ENCODE results near the gene SNTN. TPM values are rescaled to one million over a fixed set of nuclear protein-coding genes. Genes with fewer than 3 reads are reported as not detected.

SNTN gene
- total and polyA plus RNA-seq, 8 donors, result 0.16 TPM; not detected in 7

DNA sequence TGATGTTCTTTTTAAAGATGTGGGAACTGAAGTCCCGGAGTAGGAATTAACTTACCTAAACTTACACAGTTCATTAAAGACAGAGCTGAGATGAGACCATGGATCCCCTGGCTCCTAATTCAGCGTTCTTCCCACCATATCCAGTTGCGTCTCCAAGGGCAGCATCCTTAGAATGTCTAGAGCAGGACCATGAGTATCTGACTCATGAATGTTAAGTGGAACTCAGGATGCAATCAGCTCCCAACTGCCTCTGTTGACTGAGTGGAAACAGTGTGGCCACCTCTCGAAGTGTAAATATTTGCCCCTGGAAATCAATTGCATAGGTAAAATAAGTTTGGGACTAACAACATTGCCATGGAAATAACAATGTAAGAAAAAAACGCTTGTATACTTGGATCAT lies 2.5 kb downstream of the SNTN start:
- Histone ChIP-seq H3K4me1 (no peaks in the 10 kb centered on the region), H3K27ac (no peak overlapping the region), H3K36me3 (no peaks in the 10 kb centered on the region), H3K4me3 (no peak overlapping the region), H3K9me3 (no peaks in the 10 kb centered on the region), H3K27me3 (no peaks in the 10 kb centered on the region)
- TF ChIP-seq, protein P1, sequence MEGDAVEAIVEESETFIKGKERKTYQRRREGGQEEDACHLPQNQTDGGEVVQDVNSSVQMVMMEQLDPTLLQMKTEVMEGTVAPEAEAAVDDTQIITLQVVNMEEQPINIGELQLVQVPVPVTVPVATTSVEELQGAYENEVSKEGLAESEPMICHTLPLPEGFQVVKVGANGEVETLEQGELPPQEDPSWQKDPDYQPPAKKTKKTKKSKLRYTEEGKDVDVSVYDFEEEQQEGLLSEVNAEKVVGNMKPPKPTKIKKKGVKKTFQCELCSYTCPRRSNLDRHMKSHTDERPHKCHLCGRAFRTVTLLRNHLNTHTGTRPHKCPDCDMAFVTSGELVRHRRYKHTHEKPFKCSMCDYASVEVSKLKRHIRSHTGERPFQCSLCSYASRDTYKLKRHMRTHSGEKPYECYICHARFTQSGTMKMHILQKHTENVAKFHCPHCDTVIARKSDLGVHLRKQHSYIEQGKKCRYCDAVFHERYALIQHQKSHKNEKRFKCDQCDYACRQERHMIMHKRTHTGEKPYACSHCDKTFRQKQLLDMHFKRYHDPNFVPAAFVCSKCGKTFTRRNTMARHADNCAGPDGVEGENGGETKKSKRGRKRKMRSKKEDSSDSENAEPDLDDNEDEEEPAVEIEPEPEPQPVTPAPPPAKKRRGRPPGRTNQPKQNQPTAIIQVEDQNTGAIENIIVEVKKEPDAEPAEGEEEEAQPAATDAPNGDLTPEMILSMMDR (IDR thresholded peaks at IDR 0.05), result no peak
- FAIRE-seq (no peak), DNase-seq (no peak), ATAC-seq (no peak)
- intact Hi-C loops (cut with DNase I), result no loop called here
- 49 to 63% methylated on average over 5 of the region's 5 CpGs for WGBS, 2 donors

DNA sequence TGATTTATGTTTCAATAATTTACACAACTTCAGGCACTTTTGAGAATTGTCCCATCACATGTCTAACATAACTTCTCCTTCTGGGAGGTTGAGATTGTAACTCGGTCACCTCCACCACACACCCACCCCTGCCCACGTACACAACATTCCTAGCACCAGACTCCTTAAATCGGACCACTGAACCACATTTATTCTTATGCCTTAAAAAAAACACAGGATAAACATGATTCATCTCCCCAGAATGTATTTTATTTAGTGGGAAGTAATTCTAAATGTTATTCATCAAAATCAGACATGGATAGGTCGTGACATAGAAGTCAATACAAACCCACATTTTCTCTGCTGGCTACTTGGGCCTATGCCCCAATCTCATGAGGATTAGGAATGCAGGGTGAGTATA lies 3.0 kb downstream of the SNTN start:
- H3K9me3 ChIP-seq, result no peaks in the 10 kb centered on the region
- no peak overlapping the region for H3K4me3 ChIP-seq
- DNase-seq, result no peak
- H3K27ac ChIP-seq, result no peak overlapping the region
- TF ChIP-seq, protein P1 (IDR thresholded peaks at IDR 0.05), result no peak
- H3K4me1 ChIP-seq, result no peaks in the 10 kb centered on the region
- intact Hi-C loops (cut with DNase I), result no loop called here
- ATAC-seq, result no peak
- no peaks in the 10 kb centered on the region for H3K36me3 ChIP-seq
- no peak for FAIRE-seq
- H3K27me3 ChIP-seq, result no peaks in the 10 kb centered on the region
- whole genome bisulfite sequencing, 2 donors, result 75 to 78% methylated on average over 4 of the region's 4 CpGs

DNA sequence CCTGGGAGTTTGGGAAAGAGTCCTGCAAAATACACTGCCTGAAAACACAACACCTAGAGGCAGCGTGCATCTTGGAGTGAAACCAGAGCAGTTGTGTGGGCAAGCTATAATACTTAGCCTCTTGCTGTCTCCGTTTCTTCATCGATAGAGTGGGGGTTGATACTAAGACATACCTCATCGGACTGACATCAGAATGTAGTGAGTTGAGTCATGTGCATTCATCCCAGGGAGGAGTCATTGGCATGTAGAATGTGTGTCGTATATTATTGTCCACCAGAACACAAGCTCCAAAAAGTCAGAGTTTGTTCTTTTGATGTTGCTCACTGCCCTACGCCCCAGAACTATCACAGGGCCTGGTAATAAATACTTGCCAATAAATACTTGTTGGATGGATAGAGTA lies 4.3 kb downstream of the SNTN start:
- WGBS, 2 donors, result 82 to 93% methylated on average over 6 of the region's 6 CpGs
- H3K4me3 ChIP-seq, result no peak overlapping the region
- FAIRE-seq (no peak), DNase-seq (no peak), ATAC-seq (no peak)
- TF ChIP-seq, protein P1 (IDR thresholded peaks at IDR 0.05), result no peak
- intact Hi-C loops (cut with DNase I), result no loop called here
- H3K4me1 ChIP-seq, result no peaks in the 10 kb centered on the region
- no peaks in the 10 kb centered on the region for H3K9me3 ChIP-seq
- H3K27ac ChIP-seq, result no peak overlapping the region
- no peaks in the 10 kb centered on the region for H3K27me3 ChIP-seq
- no peaks in the 10 kb centered on the region for H3K36me3 ChIP-seq

DNA sequence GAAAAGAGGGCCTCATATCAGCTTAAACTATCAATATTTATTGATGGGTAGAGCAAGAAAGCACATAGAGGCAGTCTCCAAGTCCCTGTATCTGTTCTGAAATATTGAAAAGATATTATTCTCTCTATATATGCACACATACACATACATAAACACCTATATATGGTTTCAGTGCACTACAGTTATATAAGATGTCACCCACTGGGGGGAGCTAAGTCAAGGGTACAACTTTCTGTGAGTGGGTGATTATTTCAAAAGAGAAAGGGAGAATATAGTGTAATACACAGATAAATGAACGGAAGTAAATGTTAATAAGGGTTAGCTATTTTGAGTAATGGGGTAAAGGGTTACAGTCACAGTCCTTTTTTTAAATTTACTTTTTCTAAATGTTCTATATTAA lies 8.8 kb downstream of the SNTN start:
- WGBS, 2 donors, result 71 to 76% methylated on average over 1 of the region's 1 CpG
- no peak overlapping the region for H3K4me3 ChIP-seq
- TF ChIP-seq, protein P1 (IDR thresholded peaks at IDR 0.05), result no peak
- H3K27ac ChIP-seq, result no peak overlapping the region
- FAIRE-seq, result no peak
- no peak for DNase-seq
- intact Hi-C loops (cut with DNase I), result no loop called here
- no peaks in the 10 kb centered on the region for H3K9me3 ChIP-seq
- no peaks in the 10 kb centered on the region for H3K36me3 ChIP-seq
- ATAC-seq, result no peak
- H3K4me1 ChIP-seq, result no peaks in the 10 kb centered on the region
- no peaks in the 10 kb centered on the region for H3K27me3 ChIP-seq

DNA sequence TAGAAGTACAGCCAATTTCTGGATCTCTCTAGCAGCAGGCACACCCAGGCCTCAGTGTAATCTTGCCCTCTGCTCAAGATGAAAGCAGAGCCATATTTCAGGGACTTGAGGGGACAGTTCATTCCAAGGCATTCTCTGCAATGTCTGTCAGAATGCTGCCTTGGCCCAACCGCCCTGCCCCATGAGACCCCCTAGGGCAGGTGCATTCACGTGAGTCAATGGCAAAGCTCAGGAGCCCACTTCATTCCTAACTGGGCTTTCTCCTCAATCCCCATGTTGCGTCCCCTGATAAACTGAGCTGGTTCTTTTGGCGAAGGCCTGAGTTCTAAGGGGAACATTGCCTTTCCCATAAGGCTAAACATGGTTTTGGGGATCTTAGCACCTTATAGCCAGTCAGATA lies 9.5 kb downstream of the SNTN start:
- DNase-seq (no peak), FAIRE-seq (no peak), ATAC-seq (no peak)
- TF ChIP-seq, protein P1 (IDR thresholded peaks at IDR 0.05), result no peak
- Histone ChIP-seq H3K4me1 (no peaks in the 10 kb centered on the region), H3K9me3 (no peaks in the 10 kb centered on the region), H3K27ac (no peak overlapping the region), H3K4me3 (no peak overlapping the region), H3K36me3 (no peaks in the 10 kb centered on the region), H3K27me3 (no peaks in the 10 kb centered on the region)
- 68 to 85% methylated on average over 4 of the region's 4 CpGs for WGBS, 2 donors
- intact Hi-C loops (cut with DNase I), result no loop called here
